Caco-2 (cell line): ENCODE results near the gene TIMP2. TPM values are rescaled to one million over a fixed set of nuclear protein-coding genes. Genes with fewer than 3 reads are reported as not detected.

Experiments used
- BruUV-seq: library from RNA; stranded (reverse); fragments of 400-500 nt; replicated peaks from 2 replicates; lab custom pipeline; 2021; lab: Mats Ljungman, UMichigan
- CTCF ChIA-PET: fragments of 300-600 bp; sonication (Branson Sonifier 250); formaldehyde crosslinking; loops from one replicate; lab custom pipeline; 2022; ENCODE audit warnings: antibody characterized with exemption; lab: Charles Lee
- POLR2A ChIA-PET: fragments of 300-600 bp; sonication (Branson Sonifier 250); formaldehyde crosslinking; loops from one replicate; lab custom pipeline; 2022; ENCODE audit warnings: antibody characterized with exemption; lab: Charles Lee
- DNase-seq, 2 experiments: peaks; one replicate each; pipeline versions ENCODE4 v3.0.0 to v3.0.0-alpha.2; 2020 to 2022
- H3K27me3 ChIP-seq: replicated peaks from 2 replicates; pipeline ENCODE4 v1.6.0; 2011; ENCODE audit warnings: low read length; ENCODE audit not compliant: control insufficient read depth, insufficient read depth
- H3K36me3 ChIP-seq: 2 replicates; pipeline ENCODE4 v1.5.1; 2011; ENCODE audit warnings: low read length; ENCODE audit not compliant: control insufficient read depth, insufficient read depth
- H3K4me1 ChIP-seq: fragments of 250-450 bp; sonication (Bioruptor Pico); 2 replicates; pipeline ENCODE4 v1.5.1; 2020; ENCODE audit warnings: mild to moderate bottlenecking
- H3K4me3 ChIP-seq: 2 replicates; pipeline ENCODE4 v1.5.1; 2011; ENCODE audit warnings: low read depth, mild to moderate bottlenecking, control low read depth, low read length
- H3K9me3 ChIP-seq: fragments of 250-450 bp; sonication (Bioruptor Pico); 2 replicates; pipeline ENCODE4 v1.5.1; 2020; ENCODE audit warnings: mild to moderate bottlenecking, moderate library complexity
- H3K27ac Mint-ChIP-seq: one replicate; pipeline ENCODE4 v1.8.0; 2022; ENCODE audit warnings: mixed read lengths; ENCODE audit not compliant: unreplicated experiment
- H3K27me3 Mint-ChIP-seq: one replicate; pipeline ENCODE4 v1.8.0; 2022; ENCODE audit warnings: mixed read lengths; ENCODE audit not compliant: insufficient read depth, unreplicated experiment
- H3K36me3 Mint-ChIP-seq: one replicate; pipeline ENCODE4 v1.8.0; 2022; ENCODE audit warnings: mild to moderate bottlenecking, mixed read lengths; ENCODE audit not compliant: insufficient read depth, unreplicated experiment
- H3K4me1 Mint-ChIP-seq: one replicate; pipeline ENCODE4 v1.8.0; 2022; ENCODE audit warnings: low read depth, mixed read lengths; ENCODE audit not compliant: unreplicated experiment
- H3K4me3 Mint-ChIP-seq: one replicate; pipeline ENCODE4 v1.8.0; 2022; ENCODE audit warnings: mild to moderate bottlenecking, moderate library complexity, mixed read lengths; ENCODE audit not compliant: unreplicated experiment
- H3K9me3 Mint-ChIP-seq: one replicate; pipeline ENCODE4 v1.8.0; 2022; ENCODE audit warnings: mixed read lengths; ENCODE audit not compliant: unreplicated experiment
- CTCF ChIP-seq, 2 experiments: fragments of 200-600 bp in 1 of 2; IDR thresholded peaks; 1 replicate in 1 of 2; 2 replicates in 1 of 2; pipeline versions ENCODE4 v1.5.1 to v1.8.0; 2011 to 2022; ENCODE audit warnings: antibody characterized with exemption in 1 of 2, control low read depth in 1 of 2, inconsistent platforms in 1 of 2, low read depth in 1 of 2, low read length in 1 of 2, mild to moderate bottlenecking in 1 of 2, moderate library complexity in 1 of 2; ENCODE audit not compliant: insufficient read depth in 1 of 2, severe bottlenecking in 1 of 2, unreplicated experiment in 1 of 2
- intact Hi-C: fragments of 100-400 bp; cut with micrococcal nuclease; formaldehyde crosslinking; loops from one replicate; pipeline ENCODE4 v1.10.0; 2022; ENCODE audit not compliant: unreplicated experiment
- total RNA-seq: library from RNA; stranded (reverse); gene quantifications from 2 replicates; pipeline ENCODE4 v1.2.3, GENCODE V29; 2022

TIMP2 gene
- total RNA-seq, 1 experiment from 2014 or later, result 70.1 TPM

GRCh38 chr17:78803186-78803845 lies 121.9 kb downstream of the TIMP2 start:
- H3K4me3 Mint-ChIP-seq, result no peak overlapping the region
- intact Hi-C loops, result no loop called here
- H3K36me3 Mint-ChIP-seq, result peaks cover 97% of the 10 kb centered on the region
- H3K4me1 Mint-ChIP-seq, result no peaks in the 10 kb centered on the region
- Histone ChIP-seq H3K27me3 (no peaks in the 10 kb centered on the region), H3K9me3 (no peaks in the 10 kb centered on the region), H3K4me3 (no peak overlapping the region), H3K4me1 (no peaks in the 10 kb centered on the region), H3K36me3 (peaks cover 6% of the 10 kb centered on the region)
- no TSS peak for BruUV-seq
- no peak for DNase-seq
- ChIA-PET CTCF (no interaction called here), POLR2A (no interaction called here)
- no peaks in the 10 kb centered on the region for H3K9me3 Mint-ChIP-seq
- H3K27ac Mint-ChIP-seq, result no peak overlapping the region
- TF ChIP-seq CTCF (IDR thresholded peaks at IDR 0.05; ENCODE audit: insufficient read depth in 1 of 2, low read depth in 1 of 2, low read length in 1 of 2, severe bottlenecking in 1 of 2, unreplicated experiment in 1 of 2), result no peak
- no peaks in the 10 kb centered on the region for H3K27me3 Mint-ChIP-seq

Other genes with a start within 250 kb of the TIMP2 start
- gene CYTH1, start 143.1 kb downstream of the TIMP2 start, total RNA-seq, result 26.5 and 29.6 TPM in 2 replicates
- 103 and 108 TPM in 2 replicates for gene USP36, start 84.6 kb downstream of the TIMP2 start, total RNA-seq
- gene CEP295NL, start 22.2 kb downstream of the TIMP2 start, total RNA-seq, result 1.7 and 2.0 TPM in 2 replicates
- gene LGALS3BP, start 54.5 kb upstream of the TIMP2 start, total RNA-seq, result 65.4 and 68.1 TPM in 2 replicates
- 68.9 and 86.4 TPM in 2 replicates for gene CANT1, start 84.4 kb upstream of the TIMP2 start, total RNA-seq
- gene C1QTNF1, start 98.8 kb upstream of the TIMP2 start, total RNA-seq, result 16.1 and 19.9 TPM in 2 replicates
- gene ENGASE, start 149.4 kb upstream of the TIMP2 start, total RNA-seq, result 50.0 and 52.5 TPM in 2 replicates